B cell (primary cell): ENCODE data around the gene S100A10.

Experiments used
- CTCF ChIP-seq: fragments of 200-600 bp; IDR thresholded peaks from one replicate; pipeline ENCODE4 v1.8.0; 2022; ENCODE audit warnings: antibody characterized with exemption, mild to moderate bottlenecking
- EZH2 ChIP-seq: IDR thresholded peaks from 2 replicates; pipeline ENCODE4 v1.6.1; 2012; ENCODE audit warnings: borderline replicate concordance, low read depth, mild to moderate bottlenecking, moderate library complexity, low read length; ENCODE audit not compliant: insufficient read depth, poor library complexity, severe bottlenecking

DNA sequence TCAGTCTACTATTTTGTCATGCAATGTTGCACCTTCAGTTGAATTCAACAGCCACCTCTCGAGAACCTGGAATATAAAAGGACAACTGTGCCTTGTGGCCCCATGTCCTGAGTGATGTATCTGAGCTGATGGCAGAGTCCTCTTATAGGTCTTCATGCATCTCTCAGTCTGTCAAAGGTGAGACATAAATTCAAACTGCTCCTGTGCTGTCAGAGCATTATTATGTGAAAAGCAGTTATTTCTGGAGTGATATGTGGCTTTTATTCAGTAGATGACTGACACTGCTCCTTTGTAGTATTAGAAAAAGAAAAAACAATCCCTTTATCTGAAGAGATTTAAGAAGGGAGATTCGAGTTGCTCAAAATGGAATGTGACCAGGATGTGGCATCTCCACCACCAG, 8.4 kb downstream of the S100A10 start:
- TF ChIP-seq CTCF = no peak
- no peak for TF ChIP-seq EZH2
